ENCODE results near the gene CTTN.

DNA sequence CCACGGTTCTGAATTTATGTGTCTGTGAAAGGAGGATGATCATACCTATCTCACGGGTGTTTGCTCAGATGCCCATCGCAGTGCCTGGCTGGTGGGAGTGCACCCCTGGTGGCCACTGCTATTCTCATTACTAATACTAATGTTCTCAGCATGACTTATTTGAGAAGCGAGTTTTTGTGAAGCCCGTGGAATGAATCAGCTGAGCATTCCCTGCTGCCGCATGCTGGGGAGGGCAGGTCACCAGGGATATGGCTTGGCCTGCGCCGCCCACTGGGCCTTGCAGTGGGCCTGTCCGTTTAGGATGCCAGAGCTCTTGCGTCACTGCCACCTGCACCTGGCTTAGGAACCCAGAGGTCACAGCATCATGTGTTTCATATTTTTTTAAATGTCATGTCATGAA is 16.9 kb downstream of the CTTN start:
- no peak for TF ChIP-seq POLR2A (IDR thresholded peaks at IDR 0.05)
- TF ChIP-seq, protein P1, sequence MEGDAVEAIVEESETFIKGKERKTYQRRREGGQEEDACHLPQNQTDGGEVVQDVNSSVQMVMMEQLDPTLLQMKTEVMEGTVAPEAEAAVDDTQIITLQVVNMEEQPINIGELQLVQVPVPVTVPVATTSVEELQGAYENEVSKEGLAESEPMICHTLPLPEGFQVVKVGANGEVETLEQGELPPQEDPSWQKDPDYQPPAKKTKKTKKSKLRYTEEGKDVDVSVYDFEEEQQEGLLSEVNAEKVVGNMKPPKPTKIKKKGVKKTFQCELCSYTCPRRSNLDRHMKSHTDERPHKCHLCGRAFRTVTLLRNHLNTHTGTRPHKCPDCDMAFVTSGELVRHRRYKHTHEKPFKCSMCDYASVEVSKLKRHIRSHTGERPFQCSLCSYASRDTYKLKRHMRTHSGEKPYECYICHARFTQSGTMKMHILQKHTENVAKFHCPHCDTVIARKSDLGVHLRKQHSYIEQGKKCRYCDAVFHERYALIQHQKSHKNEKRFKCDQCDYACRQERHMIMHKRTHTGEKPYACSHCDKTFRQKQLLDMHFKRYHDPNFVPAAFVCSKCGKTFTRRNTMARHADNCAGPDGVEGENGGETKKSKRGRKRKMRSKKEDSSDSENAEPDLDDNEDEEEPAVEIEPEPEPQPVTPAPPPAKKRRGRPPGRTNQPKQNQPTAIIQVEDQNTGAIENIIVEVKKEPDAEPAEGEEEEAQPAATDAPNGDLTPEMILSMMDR (IDR thresholded peaks at IDR 0.05) = no peak

Measured in Peyer's patch (tissue), 4 donors.